Measurements from ENCODE around the gene ZSWIM3.
A peak's percentile ranks its signal among the peaks of the same experiment; 100 is the strongest.
"Not testable (repeated sequence)": the region's sequence is repeated elsewhere in the genome, so short reads cannot be mapped to it uniquely, and the experiment has no call there.

The ZSWIM3 gene

DNA sequence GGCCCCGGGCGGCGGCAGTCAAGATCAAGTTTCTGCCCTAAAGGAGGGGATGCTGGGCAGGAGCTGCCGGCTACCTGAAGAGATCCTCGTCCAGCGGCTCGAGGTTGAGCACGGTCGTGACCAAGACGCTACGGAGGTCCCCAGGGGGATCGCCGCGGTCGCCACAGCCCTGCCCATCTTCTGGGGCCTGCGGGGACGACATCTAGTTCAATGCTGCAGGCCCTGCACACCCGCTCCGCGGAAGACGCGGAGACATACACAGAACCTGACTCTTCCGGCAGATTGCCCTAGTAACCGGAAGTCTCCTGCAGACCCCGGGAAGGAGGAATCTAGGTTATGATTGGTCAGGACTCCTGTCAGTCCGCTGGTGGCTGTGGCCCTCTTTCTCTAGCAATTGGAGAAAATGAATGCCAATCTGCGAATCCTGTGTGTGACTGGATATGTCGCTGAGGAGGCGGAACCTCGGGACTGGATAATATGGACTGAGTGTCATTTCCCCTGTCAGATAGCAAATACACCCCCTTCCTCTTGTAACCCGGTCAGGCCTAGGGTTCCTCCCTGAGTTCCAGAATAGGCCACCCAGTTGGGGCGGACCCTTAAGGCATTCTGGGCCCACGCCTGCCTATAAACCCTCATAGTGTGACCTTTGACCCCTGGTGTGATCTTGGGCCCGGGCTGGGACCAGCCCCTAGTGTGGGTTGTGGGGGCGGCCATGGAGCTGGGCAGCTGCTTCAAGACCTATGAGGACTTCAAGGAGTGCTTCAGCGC lies at the start of gene ZSWIM3, which contains the start of gene ACOT8:
Gene ZSWIM3, plus strand, starts transcription at position 501 of the 768 bp plus-strand sequence. Its CDS starts 212 bp downstream, at position 713.
Gene ACOT8, minus strand, starts transcription at position 279 of the 768 bp plus-strand sequence. Its CDS starts 77 bp downstream, at position 202.
- peak; percentile 100 for DNase-seq (ENCODE audit: low read depth)

GRCh38 chr20:45810191-45810970 lies 47.0 kb upstream of the ZSWIM3 start:
- no peak for DNase-seq (ENCODE audit: low read depth)

GRCh38 chr20:45812157-45813005 lies 45.0 kb upstream of the ZSWIM3 start, which contains the start of gene UBE2C:
UBE2C (plus strand) TSS chr20:45812644; CDS start chr20:45812696, 52 bp downstream.
- DNase-seq (ENCODE audit: low read depth): peak; percentile 100

GRCh38 chr20:45813006-45813340 lies 44.4 kb upstream of the ZSWIM3 start:
- no peak for DNase-seq (ENCODE audit: low read depth)

- no peak for DNase-seq (ENCODE audit: low read depth)
These were observed 43.9 kb upstream of the ZSWIM3 start for GRCh38 chr20:45813489-45813888.

- peak; percentile 41 for DNase-seq (ENCODE audit: low read depth)
These were observed 43.1 kb upstream of the ZSWIM3 start for GRCh38 chr20:45814314-45814713.

- DNase-seq (ENCODE audit: low read depth): no peak
These were observed 40.5 kb upstream of the ZSWIM3 start for GRCh38 chr20:45816951-45817350.

DNA sequence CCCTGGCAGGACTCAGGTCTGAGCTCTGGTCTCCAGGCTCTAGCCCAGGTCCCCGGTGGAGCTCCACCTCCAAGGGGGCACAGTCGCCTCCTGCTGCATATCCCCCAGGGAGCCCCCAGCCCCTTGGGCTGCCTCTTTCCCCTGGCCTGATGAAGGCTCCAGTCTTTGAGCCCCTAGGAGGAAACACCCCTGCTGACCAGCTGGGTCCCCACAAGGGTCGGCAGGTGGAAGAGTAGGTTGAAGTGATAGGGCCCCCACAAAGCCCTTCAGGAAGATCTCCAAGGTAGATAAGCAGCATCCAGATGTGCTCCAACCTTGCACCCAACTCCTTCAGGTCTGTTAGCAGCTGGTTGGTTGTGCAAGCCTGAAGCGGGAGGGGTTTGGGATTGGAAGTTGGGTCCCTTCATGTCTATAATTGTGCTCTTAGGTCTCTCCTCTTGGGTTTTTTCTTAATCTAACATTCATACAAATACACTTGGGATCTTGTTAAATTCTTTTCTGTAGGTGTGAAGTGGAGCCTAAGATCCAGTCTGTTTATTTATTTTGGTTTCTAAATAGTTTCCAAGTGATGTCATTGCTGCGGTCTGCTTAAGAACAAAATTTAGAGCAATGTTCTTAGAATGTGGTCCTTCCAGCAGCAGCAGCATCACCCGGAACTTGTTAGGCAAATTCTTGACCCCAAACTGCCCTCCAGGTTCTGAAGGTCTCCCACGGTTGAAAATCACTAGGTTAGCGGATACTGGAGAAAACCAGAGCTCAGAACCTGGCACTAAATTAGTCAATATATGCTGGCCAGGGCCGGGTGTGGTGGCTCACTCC lies 39.8 kb upstream of the ZSWIM3 start:
- DNase-seq (ENCODE audit: low read depth): peak; percentile 92

DNA sequence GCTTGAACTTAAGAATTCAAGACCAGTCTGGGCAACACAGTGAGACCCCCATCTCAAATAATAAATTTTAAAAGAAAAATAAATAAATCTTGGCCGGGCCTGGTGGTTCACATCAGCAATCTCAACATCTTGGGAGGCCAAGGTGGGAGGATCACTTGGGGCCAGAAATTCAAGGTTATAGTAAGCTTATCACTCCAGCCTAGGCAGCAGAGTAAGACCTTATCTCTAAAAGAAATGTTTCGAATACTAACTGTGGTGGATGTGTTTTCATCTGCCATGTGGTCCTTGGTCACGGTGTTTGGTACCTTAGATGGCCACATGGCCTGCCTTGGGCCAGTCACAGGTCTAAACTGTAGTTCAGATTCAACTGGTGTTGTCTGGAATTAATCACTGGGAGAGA lies 39.2 kb upstream of the ZSWIM3 start:
- no peak for DNase-seq (ENCODE audit: low read depth)

GRCh38 chr20:45819466-45819865 lies 37.9 kb upstream of the ZSWIM3 start:
- DNase-seq (ENCODE audit: low read depth): no peak

DNA sequence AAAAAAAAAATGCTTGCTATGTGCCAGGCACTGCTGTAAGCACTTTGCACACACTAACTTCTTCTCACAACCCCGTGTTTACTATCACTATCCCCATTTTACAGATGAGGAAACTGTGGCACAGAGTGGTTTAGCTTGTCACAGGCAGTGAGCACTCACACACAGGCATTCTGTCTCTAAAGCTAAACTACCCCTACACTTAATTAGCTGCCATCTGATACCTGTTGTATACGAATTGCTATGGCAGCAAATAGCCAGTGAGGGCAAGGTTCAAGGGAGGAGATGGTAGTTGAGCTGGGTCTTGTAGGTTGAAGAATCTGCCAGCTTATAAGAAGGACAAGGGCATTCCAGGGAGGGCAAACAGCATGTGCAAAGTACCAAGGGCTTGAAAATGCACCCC lies 35.5 kb upstream of the ZSWIM3 start:
- DNase-seq (ENCODE audit: low read depth): no peak

- no peak for DNase-seq (ENCODE audit: low read depth)
These were observed 34.6 kb upstream of the ZSWIM3 start for GRCh38 chr20:45822857-45823256.

DNA sequence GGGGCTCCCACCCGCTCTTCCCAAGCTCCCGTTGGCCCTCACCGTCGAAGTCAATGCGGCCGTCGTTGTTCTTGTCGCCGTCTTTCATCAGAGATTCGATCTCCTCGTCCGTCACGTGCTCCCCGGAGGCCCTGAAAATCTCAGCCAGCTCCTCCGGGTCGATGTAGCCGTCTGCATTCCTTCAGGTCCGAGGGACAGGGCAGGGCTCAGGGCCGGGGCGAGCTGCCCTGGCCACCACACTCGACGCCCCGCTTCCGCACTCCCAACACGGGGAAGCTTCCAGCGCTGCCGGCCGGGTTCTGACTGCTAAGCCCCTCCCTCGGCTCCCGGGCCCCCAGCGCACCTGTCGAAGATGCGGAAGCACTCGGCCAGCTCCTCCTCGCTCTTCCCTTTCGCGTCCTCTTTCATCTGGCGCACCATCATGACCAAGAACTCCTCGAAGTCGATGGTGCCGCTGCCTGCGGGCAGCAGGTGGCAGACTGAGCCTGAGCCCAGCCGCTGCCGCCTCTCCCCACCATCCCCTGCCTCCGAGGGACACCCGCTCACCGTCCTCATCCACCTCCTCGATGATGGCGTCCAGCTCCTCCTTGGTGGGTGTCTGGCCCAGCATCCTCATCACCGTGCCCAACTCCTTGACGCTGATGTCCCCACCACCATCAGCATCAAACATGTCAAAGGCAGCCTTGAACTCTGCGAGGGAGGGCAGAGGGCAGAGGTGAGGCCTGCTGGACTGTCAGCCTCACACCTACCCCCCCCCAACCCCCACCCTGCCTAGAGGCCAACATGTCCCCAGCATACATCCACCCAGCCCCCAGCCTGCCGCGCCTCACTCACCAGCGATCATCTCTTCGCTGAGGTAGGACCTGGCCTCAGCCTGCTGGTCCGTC lies 33.2 kb upstream of the ZSWIM3 start:
- peak; percentile 35 for DNase-seq (ENCODE audit: low read depth)

GRCh38 chr20:45826381-45827019 lies 30.9 kb upstream of the ZSWIM3 start:
- DNase-seq (ENCODE audit: low read depth): no peak

DNA sequence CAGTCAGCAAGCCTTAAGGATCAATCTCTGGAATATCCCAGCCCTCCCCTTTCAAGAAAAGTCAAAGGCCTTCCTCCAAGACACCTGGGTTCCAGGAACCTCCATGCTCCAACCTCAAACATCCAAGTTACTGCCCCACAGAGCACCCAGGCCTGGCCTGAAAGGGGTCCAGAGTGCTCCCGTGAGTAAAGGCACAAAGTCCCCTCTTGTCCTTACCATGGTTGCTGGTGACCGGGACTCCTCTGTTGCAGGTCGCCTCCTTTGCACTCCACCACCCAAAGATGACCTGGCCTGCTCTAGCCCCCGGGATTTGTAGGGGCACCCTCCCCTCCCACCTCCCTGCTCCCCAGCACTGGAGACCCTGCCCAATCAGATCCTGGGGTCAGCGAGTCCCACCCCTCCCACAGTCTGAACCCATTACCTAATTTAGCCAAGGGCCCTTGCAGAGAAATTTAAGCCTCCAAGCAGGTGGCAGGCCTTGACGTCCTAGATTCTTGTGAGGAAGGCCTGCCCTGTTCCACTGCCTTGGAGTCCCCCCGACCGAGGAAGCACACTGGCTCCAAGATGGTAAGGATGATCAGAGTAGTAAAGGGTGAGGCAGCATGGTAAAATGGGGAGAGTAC lies 30.3 kb upstream of the ZSWIM3 start, which contains the start of gene TNNC2:
Gene TNNC2, minus strand, starts transcription at position 283 of the 623 bp plus-strand sequence. Its CDS starts 64 bp downstream, at position 219.
- no peak for DNase-seq (ENCODE audit: low read depth)

GRCh38 chr20:45827712-45828111 lies 29.7 kb upstream of the ZSWIM3 start:
- DNase-seq (ENCODE audit: low read depth): no peak

- no peak for DNase-seq (ENCODE audit: low read depth)
These were observed 28.8 kb upstream of the ZSWIM3 start for GRCh38 chr20:45828589-45828988.

DNA sequence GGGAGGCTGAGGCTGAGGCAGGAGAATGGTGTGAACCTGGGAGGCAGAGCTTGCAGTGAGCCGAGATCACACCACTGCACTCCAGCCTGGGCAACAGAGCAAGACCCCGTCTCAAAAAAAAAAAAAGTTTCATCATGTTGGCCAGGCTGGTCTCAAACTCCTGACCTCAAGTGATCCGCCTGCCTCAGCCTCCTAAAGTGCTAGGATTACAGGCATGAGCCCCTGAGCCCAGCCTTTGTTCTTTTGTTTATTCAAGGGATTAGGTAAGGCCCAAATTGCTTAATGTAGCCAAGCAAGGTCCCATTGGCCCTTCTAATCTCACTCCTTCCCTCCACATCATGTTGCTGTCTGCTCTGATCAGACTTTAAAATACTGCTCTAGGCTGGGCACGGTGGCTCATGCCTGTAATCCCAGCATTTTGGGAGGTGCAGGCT lies 27.7 kb upstream of the ZSWIM3 start:
- not testable (repeated sequence) for DNase-seq (ENCODE audit: low read depth)

- no peak for DNase-seq (ENCODE audit: low read depth)
These were observed 24.8 kb upstream of the ZSWIM3 start for GRCh38 chr20:45832619-45833018.
